IMR-90 (cell line): ENCODE measurements around the gene ADAMTSL5. TPM values are rescaled to one million over a fixed set of nuclear protein-coding genes. Genes with fewer than 3 reads are reported as not detected.
A peak's percentile ranks its signal among the peaks of the same experiment; 100 is the strongest.

Experiments used
- ATAC-seq: fragments of 200-7000 bp; cut with Tn5 transposase; 2 replicates; pipeline ENCODE4 v1.9.1; 2020; ENCODE audit warnings: low read depth, mild to moderate bottlenecking, moderate library complexity
- BruUV-seq: library from RNA; stranded (reverse); fragments of 400-500 nt; replicated peaks from 2 replicates; lab custom pipeline; 2021; lab: Mats Ljungman, UMichigan
- CTCF ChIA-PET: fragments of 300-600 bp; formaldehyde crosslinking; extraction: SDS; loops from one replicate; lab custom pipeline; 2021; ENCODE audit warnings: antibody characterized with exemption; lab: Yijun Ruan, JAX
- POLR2A ChIA-PET: fragments of 300-600 bp; sonication (Branson Sonifier 250); formaldehyde crosslinking; loops from one replicate; lab custom pipeline; 2022; ENCODE audit warnings: antibody characterized with exemption; ENCODE audit not compliant: unreplicated experiment; lab: Charles Lee
- DNase-seq: peaks from one replicate; pipeline ENCODE4 v3.0.0; 2013
- H2AFZ ChIP-seq: replicated peaks from 2 replicates; pipeline ENCODE3; 2013; ENCODE audit warnings: low read length, mild to moderate bottlenecking; ENCODE audit not compliant: poor library complexity
- H2AK5ac ChIP-seq: 2 replicates; pipeline ENCODE4 v1.6.1; 2013; ENCODE audit warnings: low read depth, low read length, inconsistent platforms
- H2AK9ac ChIP-seq: replicated peaks from 2 replicates; pipeline ENCODE3; 2013; ENCODE audit warnings: mild to moderate bottlenecking, low read depth, low read length, moderate library complexity; ENCODE audit not compliant: poor library complexity
- H2BK120ac ChIP-seq: 2 replicates; pipeline ENCODE4 v1.6.1; 2013; ENCODE audit warnings: low read depth, low read length, inconsistent platforms
- H2BK15ac ChIP-seq: 3 replicates; pipeline ENCODE4 v1.6.1; 2013; ENCODE audit warnings: low read depth, low read length, inconsistent platforms
- H2BK20ac ChIP-seq: 2 replicates; pipeline ENCODE4 v1.6.1; 2013; ENCODE audit warnings: low read depth, mild to moderate bottlenecking, inconsistent platforms, low read length, moderate library complexity
- H2BK5ac ChIP-seq: 2 replicates; pipeline ENCODE4 v1.6.1; 2013; ENCODE audit warnings: mild to moderate bottlenecking, low read depth, low read length, inconsistent platforms; ENCODE audit not compliant: poor library complexity, severe bottlenecking
- H3K14ac ChIP-seq: replicated peaks from 2 replicates; pipeline ENCODE4 v1.6.1; 2013; ENCODE audit warnings: low read depth, low read length, inconsistent platforms
- H3K18ac ChIP-seq: 2 replicates; pipeline ENCODE4 v1.6.1; 2013; ENCODE audit warnings: low read depth, low read length, control low read depth
- H3K23ac ChIP-seq: 2 replicates; pipeline ENCODE4 v1.6.1; 2013; ENCODE audit warnings: low read depth, low read length, inconsistent platforms
- H3K27ac ChIP-seq: 2 replicates; pipeline ENCODE4 v1.5.1; 2013; ENCODE audit warnings: mild to moderate bottlenecking, control low read depth, low read length; ENCODE audit not compliant: insufficient read depth
- H3K27me3 ChIP-seq: 2 replicates; pipeline ENCODE4 v1.6.1; 2013; ENCODE audit warnings: low read length; ENCODE audit not compliant: control insufficient read depth, insufficient read depth
- H3K36me3 ChIP-seq: 2 replicates; pipeline ENCODE4 v1.6.1; 2013; ENCODE audit warnings: low read length, mixed read lengths; ENCODE audit not compliant: control insufficient read depth, insufficient read depth
- H3K4ac ChIP-seq: 2 replicates; pipeline ENCODE4 v1.6.1; 2013; ENCODE audit warnings: low read depth, low read length, inconsistent platforms
- H3K4me1 ChIP-seq: 2 replicates; pipeline ENCODE4 v1.6.1; 2013; ENCODE audit warnings: low read length, mixed read lengths; ENCODE audit not compliant: control insufficient read depth, insufficient read depth
- H3K4me2 ChIP-seq: 2 replicates; pipeline ENCODE4 v1.6.1; 2013; ENCODE audit warnings: low read depth, mild to moderate bottlenecking, control low read depth, low read length, moderate library complexity
- H3K4me3 ChIP-seq: 2 replicates; pipeline ENCODE4 v1.5.1; 2013; ENCODE audit warnings: low read depth, mild to moderate bottlenecking, control low read depth, low read length, moderate library complexity; ENCODE audit not compliant: insufficient read depth
- H3K56ac ChIP-seq: 2 replicates; pipeline ENCODE4 v1.6.1; 2013; ENCODE audit warnings: low read length, inconsistent platforms; ENCODE audit not compliant: insufficient read depth; ENCODE audit errors: extremely low read depth
- H3K79me1 ChIP-seq, 2 experiments: 2 replicates each; pipeline ENCODE4 v1.6.1; 2013; ENCODE audit warnings: low read length in 2 of 2, inconsistent platforms in 1 of 2, low read depth in 1 of 2
- H3K9ac ChIP-seq: 2 replicates; pipeline ENCODE4 v1.6.1; 2013; ENCODE audit warnings: low read depth, low read length, control low read depth
- H3K9me1 ChIP-seq: 2 replicates; pipeline ENCODE4 v1.6.1; 2013; ENCODE audit warnings: low read length, inconsistent platforms; ENCODE audit not compliant: insufficient read depth
- H3K9me3 ChIP-seq: 2 replicates; pipeline ENCODE4 v1.6.1; 2013; ENCODE audit warnings: low read length; ENCODE audit not compliant: control insufficient read depth, insufficient read depth
- H4K20me1 ChIP-seq: 2 replicates; pipeline ENCODE4 v1.6.1; 2013; ENCODE audit warnings: low read length, inconsistent platforms; ENCODE audit not compliant: insufficient read depth
- H4K5ac ChIP-seq: 2 replicates; pipeline ENCODE4 v1.6.1; 2013; ENCODE audit warnings: mild to moderate bottlenecking, low read depth, low read length, control low read depth
- H4K8ac ChIP-seq, 2 experiments: 2 replicates each; pipeline ENCODE4 v1.6.1; 2013; ENCODE audit warnings: low read depth in 2 of 2, low read length in 2 of 2, control low read depth in 1 of 2, inconsistent platforms in 1 of 2
- H4K91ac ChIP-seq: 2 replicates; pipeline ENCODE4 v1.6.1; 2013; ENCODE audit warnings: low read depth, low read length, inconsistent platforms; ENCODE audit not compliant: insufficient read depth
- BHLHE40 ChIP-seq: fragments of 150-350 bp; IDR thresholded peaks from 2 replicates; pipeline ENCODE4 v1.6.1; 2016; ENCODE audit warnings: mild to moderate bottlenecking, low read depth, low read length
- CEBPB ChIP-seq: IDR thresholded peaks from 2 replicates; pipeline ENCODE4 v1.6.1; 2012; ENCODE audit warnings: low read depth, low read length, improper control_type of control experiment
- CHD1 ChIP-seq: IDR thresholded peaks from 2 replicates; pipeline ENCODE4 v1.6.1; 2012; ENCODE audit warnings: low read depth, low read length, improper control_type of control experiment
- CTCF ChIP-seq: conservative IDR thresholded peaks from 2 replicates; pipeline ENCODE4 v1.5.1; 2012; ENCODE audit warnings: mild to moderate bottlenecking, low read depth, low read length, improper control_type of control experiment
- FOS ChIP-seq: fragments of 150-350 bp; IDR thresholded peaks from 2 replicates; pipeline ENCODE4 v1.6.1; 2016; ENCODE audit warnings: low read depth, low read length
- MAFK ChIP-seq: IDR thresholded peaks from 2 replicates; pipeline ENCODE4 v1.6.1; 2012; ENCODE audit warnings: low read depth, low read length, improper control_type of control experiment
- MAZ ChIP-seq: IDR thresholded peaks from 2 replicates; pipeline ENCODE4 v1.6.1; 2012; ENCODE audit warnings: low read depth, mild to moderate bottlenecking, low read length, improper control_type of control experiment, moderate library complexity, borderline replicate concordance
- MXI1 ChIP-seq: IDR thresholded peaks from 2 replicates; pipeline ENCODE4 v1.6.1; 2012; ENCODE audit warnings: low read depth, mild to moderate bottlenecking, low read length, moderate library complexity, borderline replicate concordance
- NFE2L2 ChIP-seq: fragments of 150-350 bp; IDR thresholded peaks from 2 replicates; pipeline ENCODE4 v1.6.1; 2016; ENCODE audit warnings: low read depth, mild to moderate bottlenecking, low read length
- POLR2A ChIP-seq: IDR thresholded peaks from 2 replicates; pipeline ENCODE4 v1.6.1; 2012; ENCODE audit warnings: mild to moderate bottlenecking, low read depth, low read length
- RAD21 ChIP-seq: IDR thresholded peaks from 2 replicates; pipeline ENCODE4 v1.6.1; 2012; ENCODE audit warnings: low read length, improper control_type of control experiment
- RCOR1 ChIP-seq: IDR thresholded peaks from 2 replicates; pipeline ENCODE4 v1.6.1; 2012; ENCODE audit warnings: mild to moderate bottlenecking, low read length, improper control_type of control experiment; ENCODE audit not compliant: insufficient replicate concordance
- RFX5 ChIP-seq: IDR thresholded peaks from 2 replicates; pipeline ENCODE4 v1.8.0; 2012; ENCODE audit warnings: low read depth, mild to moderate bottlenecking, low read length, moderate library complexity
- SMC3 ChIP-seq: fragments of 150-350 bp; IDR thresholded peaks from 2 replicates; pipeline ENCODE4 v1.6.1; 2016; ENCODE audit warnings: low read depth, mild to moderate bottlenecking, antibody characterized with exemption, low read length, moderate library complexity
- USF2 ChIP-seq: fragments of 150-350 bp; IDR thresholded peaks from 2 replicates; pipeline ENCODE4 v1.6.1; 2017; ENCODE audit warnings: mild to moderate bottlenecking, antibody characterized with exemption, low read length, low read depth
- WGBS, 2 experiments: methylation state at CpG; one replicate each; pipeline versions ENCODE4 v1.1.5 to v1.1.7; 2013; ENCODE audit warnings: missing lambda C conversion rate in 2 of 2; ENCODE audit not compliant: insufficient read length in 1 of 2; ENCODE audit errors: extremely low coverage in 2 of 2; 5-methylcytosine and 5-hydroxymethylcytosine counted together
- dilution Hi-C: fragments of 300-500 bp; cut with HindIII; formaldehyde crosslinking; loops from one replicate; pipeline ENCODE4 v1.14.3; 2018; ENCODE audit warnings: low sequenced_read_pairs; ENCODE audit not compliant: unreplicated experiment
- in situ Hi-C: fragments of 300-500 bp; cut with MboI; formaldehyde crosslinking; loops from 3 replicates; pipeline ENCODE4 v1.14.3; 2019; ENCODE audit warnings: low sequenced_read_pairs, inconsistent platforms, mixed read lengths
- intact Hi-C: fragments of 100-400 bp; cut with micrococcal nuclease; formaldehyde crosslinking; loops from 2 replicates; pipeline ENCODE4 v1.10.0; 2022
- polyA plus RNA-seq, 3 experiments: library from polyadenylated mRNA; depleted of rRNA; stranded (reverse); fragments of >200 nt; gene quantifications; 2 replicates each; pipeline ENCODE4 v1.2.3, GENCODE V29; 2012; ENCODE audit warnings: low replicate concordance in 1 of 3
- total RNA-seq: library from RNA; depleted of rRNA; stranded (reverse); fragments of >200 nt; gene quantifications from 2 replicates; pipeline ENCODE4 v1.2.3, GENCODE V29; 2012

ADAMTSL5 gene
- total and polyA plus RNA-seq, 2 of the 4 experiments (the other 2 are of a cell fraction): 0.90 to 10.8 TPM

- Histone ChIP-seq H3K4me1 (peaks cover 21% of the 10 kb centered on the region), H2BK5ac (no peak overlapping the region), H4K20me1 (peaks cover 87% of the 10 kb centered on the region), H4K91ac (no peak overlapping the region), H3K36me3 (no peaks in the 10 kb centered on the region; the same call in 1 of the 2 replicates), H3K27ac (no peak overlapping the region), H3K27me3 (peaks cover 69% of the 10 kb centered on the region), H3K9me3 (no peaks in the 10 kb centered on the region; the same call in 1 of the 2 replicates), H3K4ac (no peak overlapping the region), H4K8ac (no peak overlapping the region), H3K14ac (no peak overlapping the region), H3K4me2 (peak overlapping the region; percentile 5; the same call in 1 of the 2 replicates), H3K18ac (no peak overlapping the region), H3K23ac (no peak overlapping the region), H4K5ac (no peak overlapping the region), H2BK120ac (no peak overlapping the region), H2BK20ac (no peak overlapping the region), H3K56ac (no peak overlapping the region), H2BK15ac (no peak overlapping the region), H2AK5ac (no peak overlapping the region), H2AFZ (peak overlapping the region; percentile 41), H3K79me1 (peaks cover 0 to 16% of the 10 kb centered on the region in 2 experiments; a peak in 1 of 4 replicates), H3K9ac (no peak overlapping the region), H2AK9ac (no peak overlapping the region), H3K4me3 (peak overlapping the region; percentile 5; the same call in 1 of the 2 replicates), H3K9me1 (no peaks in the 10 kb centered on the region)
- DNase-seq (no peak), ATAC-seq (peak; percentile 23)
- in situ Hi-C loops (no loop called here), intact Hi-C loops (no loop called here), dilution Hi-C loops (no loop called here)
- BruUV-seq: no TSS peak
- CTCF ChIA-PET: no interaction called here
- WGBS, 2 experiments: 3% methylated on average over 70 of the region's 117 CpGs; no CpG with 5 or more reads in 1 of the 2 experiments
- POLR2A ChIA-PET: interaction anchor here (0.6 kb wide), 1 partner anchor 101 kb away, joined by 3 read pairs; no protein-coding TSS in a partner anchor
- TF ChIP-seq NFE2L2 (no peak), RFX5 (no peak), CEBPB (no peak), MAZ (no peak), MXI1 (no peak), CTCF (no peak), CHD1 (no peak), RCOR1 (no peak), USF2 (no peak), BHLHE40 (no peak), FOS (no peak), POLR2A (no peak), MAFK (no peak), SMC3 (no peak), RAD21 (no peak)
Measured at GRCh38 chr19:1469255-1470054, 43.4 kb downstream of the ADAMTSL5 start.
